H9 (cell line): ENCODE results near the gene TPRN. TPM values are rescaled to one million over a fixed set of nuclear protein-coding genes. Genes with fewer than 3 reads are reported as not detected.

Source experiments
- DNase-seq: peaks from one replicate; pipeline ENCODE4 v3.0.0-alpha.2; 2017
- H2AFZ ChIP-seq: one replicate; pipeline ENCODE4 v1.6.1; 2013; ENCODE audit warnings: mild to moderate bottlenecking, low read length, control low read depth, moderate library complexity
- H2AK5ac ChIP-seq: 2 replicates; pipeline ENCODE4 v1.6.1; 2013; ENCODE audit warnings: low read length, control low read depth, mixed read lengths; ENCODE audit not compliant: insufficient read length
- H2BK120ac ChIP-seq: one replicate; pipeline ENCODE4 v1.6.1; 2013; ENCODE audit warnings: low read depth, mild to moderate bottlenecking, low read length, control low read depth, inconsistent platforms; ENCODE audit not compliant: poor library complexity, severe bottlenecking
- H2BK12ac ChIP-seq: 2 replicates; pipeline ENCODE4 v1.6.1; 2013; ENCODE audit warnings: low read length, control low read depth, mixed read lengths, low read depth; ENCODE audit not compliant: insufficient read length
- H2BK15ac ChIP-seq: 2 replicates; pipeline ENCODE4 v1.6.1; 2013; ENCODE audit warnings: low read depth, low read length, control low read depth
- H2BK20ac ChIP-seq: one replicate; pipeline ENCODE4 v1.6.1; 2013; ENCODE audit warnings: low read depth, mild to moderate bottlenecking, low read length, control low read depth, inconsistent platforms; ENCODE audit not compliant: poor library complexity, severe bottlenecking
- H2BK5ac ChIP-seq: 2 replicates; pipeline ENCODE4 v1.6.1; 2013; ENCODE audit warnings: low read length, control low read depth, mixed read lengths; ENCODE audit not compliant: insufficient read length
- H3K14ac ChIP-seq: 2 replicates; pipeline ENCODE4 v1.6.1; 2013; ENCODE audit warnings: low read length, control low read depth; ENCODE audit not compliant: insufficient read depth
- H3K18ac ChIP-seq: 2 replicates; pipeline ENCODE4 v1.6.1; 2013; ENCODE audit warnings: low read depth, mild to moderate bottlenecking, mixed read lengths, low read length, control low read depth; ENCODE audit not compliant: insufficient read length
- H3K23ac ChIP-seq: 2 replicates; pipeline ENCODE4 v1.6.1; 2013; ENCODE audit warnings: low read length, control low read depth, mixed read lengths, low read depth; ENCODE audit not compliant: insufficient read length
- H3K23me2 ChIP-seq: 2 replicates; pipeline ENCODE4 v1.6.1; 2013; ENCODE audit warnings: low read depth, mild to moderate bottlenecking, mixed read lengths, low read length, control low read depth; ENCODE audit not compliant: insufficient read length, poor library complexity, severe bottlenecking
- H3K27ac ChIP-seq: 2 replicates; pipeline ENCODE4 v1.5.1; 2013; ENCODE audit warnings: low read length, control low read depth, mixed read lengths, low read depth; ENCODE audit not compliant: insufficient read length
- H3K27me3 ChIP-seq: 2 replicates; pipeline ENCODE4 v1.6.1; 2013; ENCODE audit warnings: low read length, control low read depth, inconsistent platforms; ENCODE audit not compliant: insufficient read depth
- H3K4ac ChIP-seq: 2 replicates; pipeline ENCODE4 v1.6.1; 2013; ENCODE audit warnings: low read depth, mild to moderate bottlenecking, control low read depth, inconsistent platforms, low read length, moderate library complexity
- H3K4me1 ChIP-seq: 2 replicates; pipeline ENCODE4 v1.6.1; 2013; ENCODE audit warnings: low read length, control low read depth, inconsistent platforms; ENCODE audit not compliant: insufficient read depth
- H3K4me2 ChIP-seq: 2 replicates; pipeline ENCODE4 v1.6.1; 2013; ENCODE audit warnings: low read length, control low read depth, mixed read lengths; ENCODE audit not compliant: insufficient read length, insufficient read depth
- H3K56ac ChIP-seq: 2 replicates; pipeline ENCODE4 v1.6.1; 2013; ENCODE audit warnings: low read depth, mild to moderate bottlenecking, mixed read lengths, low read length, control low read depth; ENCODE audit not compliant: insufficient read length
- H3K79me1 ChIP-seq: 2 replicates; pipeline ENCODE4 v1.6.1; 2013; ENCODE audit warnings: low read depth, mild to moderate bottlenecking, moderate library complexity, low read length, control low read depth, inconsistent platforms; ENCODE audit not compliant: insufficient read depth, poor library complexity, severe bottlenecking
- H3K79me2 ChIP-seq: 2 replicates; pipeline ENCODE4 v1.6.1; 2013; ENCODE audit warnings: low read length, control low read depth, inconsistent platforms; ENCODE audit not compliant: insufficient read depth
- H3K9ac ChIP-seq: 2 replicates; pipeline ENCODE4 v1.6.1; 2013; ENCODE audit warnings: low read length, control low read depth, mixed read lengths; ENCODE audit not compliant: insufficient read length; ENCODE audit errors: extremely low read depth
- H3K9me3 ChIP-seq: one replicate; pipeline ENCODE4 v1.6.1; 2013; ENCODE audit warnings: low read depth, low read length, inconsistent platforms; ENCODE audit not compliant: control insufficient read depth
- H3T11ph ChIP-seq: one replicate; pipeline ENCODE4 v1.6.1; 2013; ENCODE audit warnings: mild to moderate bottlenecking, low read length, control low read depth, inconsistent platforms
- H4K20me1 ChIP-seq: one replicate; pipeline ENCODE4 v1.6.1; 2013; ENCODE audit not compliant: control insufficient read depth, insufficient read length, insufficient read depth
- H4K5ac ChIP-seq: 2 replicates; pipeline ENCODE4 v1.6.1; 2013; ENCODE audit warnings: low read depth, mild to moderate bottlenecking, mixed read lengths, low read length, control low read depth; ENCODE audit not compliant: insufficient read length
- H4K8ac ChIP-seq: replicated peaks from 2 replicates; pipeline ENCODE4 v1.6.1; 2013; ENCODE audit warnings: low read length, control low read depth, mixed read lengths, low read depth; ENCODE audit not compliant: insufficient read length
- H4K91ac ChIP-seq: 2 replicates; pipeline ENCODE4 v1.6.1; 2013; ENCODE audit warnings: low read depth, mild to moderate bottlenecking, moderate library complexity, mixed read lengths, low read length, control low read depth; ENCODE audit not compliant: insufficient read length
- H3K27ac Mint-ChIP-seq, 3 experiments: 2 replicates in 2 of 3; 3 replicates in 1 of 3; pipeline ENCODE4 v1.8.0; 2020 to 2021; ENCODE audit warnings: mixed read lengths in 3 of 3, mild to moderate bottlenecking in 1 of 3, moderate library complexity in 1 of 3
- H3K27me3 Mint-ChIP-seq: 2 replicates; pipeline ENCODE4 v1.8.0; 2021; ENCODE audit warnings: low read depth, mild to moderate bottlenecking, moderate library complexity, mixed read lengths
- H3K36me3 Mint-ChIP-seq, 3 experiments: 2 replicates in 2 of 3; 3 replicates in 1 of 3; pipeline ENCODE4 v1.8.0; 2020 to 2021; ENCODE audit warnings: low read depth in 3 of 3, mixed read lengths in 3 of 3; ENCODE audit not compliant: insufficient read depth in 1 of 3
- H3K4me1 Mint-ChIP-seq, 2 experiments: 2 replicates each; pipeline ENCODE4 v1.8.0; 2020; ENCODE audit warnings: mixed read lengths in 2 of 2
- H3K4me3 Mint-ChIP-seq, 2 experiments: 2 replicates in 1 of 2; 3 replicates in 1 of 2; pipeline ENCODE4 v1.8.0; 2020 to 2021; ENCODE audit warnings: mild to moderate bottlenecking in 2 of 2, mixed read lengths in 2 of 2, moderate library complexity in 1 of 2
- H3K9me3 Mint-ChIP-seq, 2 experiments: 2 replicates in 1 of 2; 3 replicates in 1 of 2; pipeline ENCODE4 v1.8.0; 2020; ENCODE audit warnings: mild to moderate bottlenecking in 2 of 2, mixed read lengths in 2 of 2, moderate library complexity in 1 of 2
- WGBS: extraction: QIAGEN DNeasy Blood & Tissue Kit; methylation state at CpG from one replicate; pipeline ENCODE4 v1.1.7; 2013; ENCODE audit warnings: missing lambda C conversion rate, low lambda C conversion rate, mixed read lengths; ENCODE audit not compliant: insufficient read length; ENCODE audit errors: extremely low coverage; 5-methylcytosine and 5-hydroxymethylcytosine counted together
- total RNA-seq: library from RNA; stranded (reverse); gene quantifications from 2 replicates; pipeline ENCODE4 v1.2.1, GENCODE V29; 2021
- TF ChIP-seq, protein P1 (sequence below): fragments of 200-600 bp; sonication (generic); conservative IDR thresholded peaks from 3 replicates; pipeline ENCODE4 v1.8.0; 2021; ENCODE audit warnings: antibody characterized with exemption, mild to moderate bottlenecking

TPRN gene
- total RNA-seq, 1 experiment from 2014 or later = 30.7 TPM

DNA sequence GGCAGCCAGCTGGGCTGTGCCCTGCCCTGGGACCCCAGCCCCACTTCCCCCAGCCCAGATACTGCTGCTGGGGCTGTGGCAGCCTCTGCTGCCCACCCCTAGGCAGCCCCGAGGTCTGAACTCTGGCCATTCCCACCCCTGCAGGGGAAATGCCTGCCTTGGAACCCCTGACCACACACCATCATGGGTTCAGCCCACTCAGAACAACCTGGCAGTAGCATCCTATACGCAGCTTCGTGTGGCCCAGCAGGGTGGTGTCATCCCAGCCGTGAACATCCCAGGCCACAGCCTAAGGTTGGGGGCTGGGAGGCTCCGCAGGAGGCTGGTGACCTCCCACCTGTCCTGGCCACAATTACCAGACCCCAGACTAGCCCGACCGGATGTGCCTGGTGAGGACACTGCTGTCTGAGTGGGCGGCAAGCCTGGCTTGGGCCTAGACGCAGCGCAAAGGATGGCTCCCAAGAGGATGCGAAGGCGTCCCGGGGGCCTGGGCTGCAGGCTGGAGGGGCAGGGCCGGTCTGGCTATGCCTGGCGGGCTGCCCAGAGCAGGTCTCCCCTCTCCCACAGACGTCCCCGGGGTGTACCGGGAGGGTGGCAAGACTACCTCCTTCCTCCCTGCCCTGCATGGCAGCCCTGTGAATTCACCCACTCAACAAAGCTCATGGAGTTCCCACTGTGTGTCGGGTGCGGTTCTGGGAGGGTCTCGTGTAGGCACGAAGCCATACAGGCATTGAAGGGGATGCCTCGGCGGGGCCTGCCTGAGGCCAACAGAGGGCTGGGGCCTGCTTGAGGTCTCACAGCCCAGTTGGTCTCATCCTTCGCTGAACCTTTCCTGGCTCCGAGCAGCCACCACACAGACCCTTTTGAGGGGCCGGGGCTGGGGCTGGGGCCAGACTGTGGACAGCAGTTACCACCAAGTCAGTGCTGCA lies 28.7 kb upstream of the TPRN start:
- Histone ChIP-seq H2BK5ac (no peak overlapping the region), H3K4me1 (no peaks in the 10 kb centered on the region), H3K4me2 (no peak overlapping the region), H4K8ac (no peak overlapping the region), H2AK5ac (no peak overlapping the region), H2AFZ (no peak overlapping the region), H3K79me1 (no peaks in the 10 kb centered on the region), H4K5ac (no peak overlapping the region), H3K56ac (no peak overlapping the region), H2BK15ac (no peak overlapping the region), H2BK12ac (no peak overlapping the region), H2BK120ac (no peak overlapping the region), H3K9me3 (no peaks in the 10 kb centered on the region), H3K23ac (no peak overlapping the region), H2BK20ac (no peak overlapping the region), H3K14ac (no peak overlapping the region), H3K4ac (no peak overlapping the region), H3K27me3 (no peaks in the 10 kb centered on the region), H3K27ac (no peak overlapping the region), H3T11ph (no peak overlapping the region), H3K18ac (no peak overlapping the region), H4K20me1 (no peaks in the 10 kb centered on the region), H3K79me2 (no peaks in the 10 kb centered on the region), H3K23me2 (peaks cover 4% of the 10 kb centered on the region), H4K91ac (no peak overlapping the region), H3K9ac (no peak overlapping the region)
- DNase-seq = no peak
- Mint-ChIP-seq H3K9me3 (no peaks in the 10 kb centered on the region), H3K4me1 (peaks cover 2 to 3% of the 10 kb centered on the region in 2 experiments), H3K36me3 (no peaks in the 10 kb centered on the region), H3K27me3 (no peaks in the 10 kb centered on the region; the same call in 1 of the 2 replicates), H3K27ac (no peak overlapping the region), H3K4me3 (no peak overlapping the region)
- WGBS = no CpG with 5 or more reads among the region's 27 CpGs
- TF ChIP-seq, protein P1, sequence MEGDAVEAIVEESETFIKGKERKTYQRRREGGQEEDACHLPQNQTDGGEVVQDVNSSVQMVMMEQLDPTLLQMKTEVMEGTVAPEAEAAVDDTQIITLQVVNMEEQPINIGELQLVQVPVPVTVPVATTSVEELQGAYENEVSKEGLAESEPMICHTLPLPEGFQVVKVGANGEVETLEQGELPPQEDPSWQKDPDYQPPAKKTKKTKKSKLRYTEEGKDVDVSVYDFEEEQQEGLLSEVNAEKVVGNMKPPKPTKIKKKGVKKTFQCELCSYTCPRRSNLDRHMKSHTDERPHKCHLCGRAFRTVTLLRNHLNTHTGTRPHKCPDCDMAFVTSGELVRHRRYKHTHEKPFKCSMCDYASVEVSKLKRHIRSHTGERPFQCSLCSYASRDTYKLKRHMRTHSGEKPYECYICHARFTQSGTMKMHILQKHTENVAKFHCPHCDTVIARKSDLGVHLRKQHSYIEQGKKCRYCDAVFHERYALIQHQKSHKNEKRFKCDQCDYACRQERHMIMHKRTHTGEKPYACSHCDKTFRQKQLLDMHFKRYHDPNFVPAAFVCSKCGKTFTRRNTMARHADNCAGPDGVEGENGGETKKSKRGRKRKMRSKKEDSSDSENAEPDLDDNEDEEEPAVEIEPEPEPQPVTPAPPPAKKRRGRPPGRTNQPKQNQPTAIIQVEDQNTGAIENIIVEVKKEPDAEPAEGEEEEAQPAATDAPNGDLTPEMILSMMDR = no peak
